ENCODE data around the gene GNAI2.

GRCh38 chr3:50278123-50278879 lies 42.3 kb downstream of the GNAI2 start:
- TF ChIP-seq CTCF (IDR thresholded peaks at IDR 0.05) (no peak), POLR2A (IDR thresholded peaks at IDR 0.05) (no peak)
